Activated naive CD4-positive, alpha-beta T cell treated with anti-CD3 and anti-CD28 coated beads, Interleukin-2, amount 50 U/mL, for 72 hours (primary cell): ENCODE data around the gene PRICKLE2. TPM values are rescaled to one million over a fixed set of nuclear protein-coding genes. Genes with fewer than 3 reads are reported as not detected.

Source experiments
- ATAC-seq, 2 donors: fragments of 150-1000 bp; cut with Tn5 transposase; 2 replicates each; pipeline ENCODE4 v1.10.0; 2021; ENCODE audit warnings: mild to moderate bottlenecking in 2 of 2, moderate library complexity in 2 of 2
- DNase-seq, 2 donors: peaks; one replicate each; pipeline ENCODE4 v3.0.0; 2021 to 2022; ENCODE audit warnings: low spot score in 2 of 2
- H3K27ac Mint-ChIP-seq, 2 donors: one replicate each; pipeline ENCODE4 v1.8.0; 2022; ENCODE audit warnings: mild to moderate bottlenecking in 2 of 2, mixed read lengths in 2 of 2
- H3K36me3 Mint-ChIP-seq, 2 donors: one replicate each; pipeline ENCODE4 v1.8.0; 2022; ENCODE audit warnings: mixed read lengths in 2 of 2
- H3K9me3 Mint-ChIP-seq, 2 donors: one replicate each; pipeline ENCODE4 v1.8.0; 2022; ENCODE audit warnings: mixed read lengths in 2 of 2
- total RNA-seq, 2 donors: library from RNA; stranded (reverse); gene quantifications; one replicate each; pipeline ENCODE4 v1.2.3, GENCODE V29; 2022

Gene PRICKLE2
- total RNA-seq, 2 donors from 2014 or later: not detected

GRCh38 chr3:64138656-64139375, 86.5 kb downstream of the PRICKLE2 start:
- no peak overlapping the region for H3K27ac Mint-ChIP-seq
- H3K36me3 Mint-ChIP-seq: no peaks in the 10 kb centered on the region
- no peak for ATAC-seq
- H3K9me3 Mint-ChIP-seq: no peaks in the 10 kb centered on the region
- DNase-seq: no peak

DNA sequence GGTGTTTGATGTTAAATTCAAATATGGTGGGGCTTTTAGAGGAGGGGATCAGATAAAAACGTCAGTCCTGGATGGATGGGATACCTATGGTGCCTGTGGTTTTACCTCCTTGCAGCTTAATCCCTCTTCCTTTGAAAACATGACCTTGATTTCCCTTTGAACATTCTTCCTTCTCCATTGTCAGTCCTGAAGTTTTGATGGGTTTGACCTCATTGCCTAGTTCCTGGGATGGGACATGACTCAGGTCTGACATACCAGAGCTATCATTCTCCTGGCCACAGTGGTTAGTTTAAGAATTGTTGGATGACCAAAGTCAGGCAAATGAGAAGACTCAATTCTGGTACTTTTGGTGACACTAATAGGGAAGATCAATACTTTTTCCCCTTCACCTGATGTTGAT, 87.2 kb downstream of the PRICKLE2 start:
- no peak for DNase-seq
- no peaks in the 10 kb centered on the region for H3K36me3 Mint-ChIP-seq
- H3K27ac Mint-ChIP-seq: no peak overlapping the region
- no peak for ATAC-seq
- no peaks in the 10 kb centered on the region for H3K9me3 Mint-ChIP-seq

DNA sequence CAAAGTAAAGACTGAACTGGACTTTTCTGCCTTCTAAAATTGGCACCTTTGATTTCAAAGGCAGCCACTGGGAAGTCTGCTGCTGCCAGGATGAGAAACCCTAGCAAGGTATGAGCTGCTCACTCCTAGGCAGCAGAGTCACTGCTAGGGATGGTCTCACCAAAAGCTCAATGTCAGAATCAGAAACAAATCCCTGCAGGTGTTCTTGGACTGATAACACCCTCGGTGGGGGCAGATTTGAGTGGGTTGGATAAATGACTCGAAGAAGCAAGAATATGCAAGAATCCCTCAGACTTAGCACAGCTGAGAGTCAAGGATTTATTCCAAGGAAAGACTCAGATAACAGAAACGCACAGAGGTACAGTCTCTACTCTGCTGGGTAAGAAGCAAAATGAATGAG, 90.4 kb downstream of the PRICKLE2 start:
- Mint-ChIP-seq H3K36me3 (no peaks in the 10 kb centered on the region), H3K9me3 (no peaks in the 10 kb centered on the region), H3K27ac (no peak overlapping the region)
- ATAC-seq (no peak), DNase-seq (no peak)

GRCh38 chr3:64133987-64134386, 91.3 kb downstream of the PRICKLE2 start:
- no peak for DNase-seq
- Mint-ChIP-seq H3K27ac (no peak overlapping the region), H3K36me3 (no peaks in the 10 kb centered on the region), H3K9me3 (no peaks in the 10 kb centered on the region)
- no peak for ATAC-seq

GRCh38 chr3:64133272-64133671, 92.0 kb downstream of the PRICKLE2 start:
- DNase-seq: no peak
- Mint-ChIP-seq H3K9me3 (no peaks in the 10 kb centered on the region), H3K27ac (no peak overlapping the region), H3K36me3 (no peaks in the 10 kb centered on the region)
- ATAC-seq: no peak

DNA sequence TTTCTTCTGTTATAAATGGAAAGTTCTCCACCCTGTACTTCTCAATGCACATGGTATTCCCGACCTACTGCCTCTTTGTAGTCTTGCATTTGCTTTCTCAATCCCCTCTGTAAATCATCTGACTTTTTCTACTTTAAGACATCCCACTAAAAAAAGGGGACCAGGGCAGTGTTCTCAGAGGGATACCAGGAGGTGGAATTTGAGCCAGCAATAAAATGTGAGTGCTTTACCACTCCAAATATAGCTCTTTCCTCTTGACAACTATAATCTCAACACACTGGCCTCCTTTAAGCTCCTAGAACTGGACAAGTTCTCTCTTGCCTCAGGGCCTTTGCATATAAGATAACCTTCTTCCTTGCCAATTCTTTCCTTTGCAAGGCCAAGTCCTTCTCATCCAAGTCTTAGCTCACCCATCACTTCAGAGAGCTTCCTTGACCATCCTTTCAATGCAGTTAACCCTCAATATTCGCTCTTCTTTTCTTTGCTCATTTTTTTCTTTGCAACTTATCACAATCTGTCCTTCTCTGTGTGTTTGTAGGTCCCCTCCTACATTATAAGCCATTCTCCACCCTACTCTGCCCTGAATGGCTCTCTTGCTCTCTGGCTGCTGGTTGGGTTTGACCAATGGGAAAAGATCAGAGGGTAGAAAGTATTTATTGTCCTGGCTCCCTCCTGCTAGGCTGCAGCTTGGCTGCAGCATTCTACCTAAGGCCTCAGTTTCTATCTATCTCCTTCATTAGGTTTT, 93.4 kb downstream of the PRICKLE2 start:
- H3K9me3 Mint-ChIP-seq: no peaks in the 10 kb centered on the region
- H3K27ac Mint-ChIP-seq: no peak overlapping the region
- no peak for DNase-seq
- ATAC-seq: no peak
- H3K36me3 Mint-ChIP-seq: no peaks in the 10 kb centered on the region

DNA sequence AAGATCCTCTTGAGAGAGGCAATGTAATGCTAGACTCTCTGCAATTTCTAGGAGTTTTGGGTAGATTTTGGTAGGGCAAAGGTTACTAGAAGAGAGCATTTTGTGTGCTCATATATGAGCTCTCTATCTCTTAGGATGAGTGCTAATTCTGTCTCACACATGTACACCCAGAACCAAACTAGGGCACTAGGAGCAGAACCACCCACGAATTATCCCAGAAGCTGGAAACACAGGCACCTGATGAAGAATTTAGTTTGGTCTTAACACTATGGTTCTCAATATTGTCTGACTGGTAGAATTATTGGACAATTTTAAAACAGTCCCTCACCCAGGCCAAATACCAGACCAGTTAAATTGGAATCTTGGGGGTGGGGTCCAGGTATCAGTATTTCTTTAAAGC, 94.8 kb downstream of the PRICKLE2 start:
- Mint-ChIP-seq H3K9me3 (no peaks in the 10 kb centered on the region), H3K36me3 (no peaks in the 10 kb centered on the region), H3K27ac (no peak overlapping the region)
- DNase-seq: no peak
- no peak for ATAC-seq

DNA sequence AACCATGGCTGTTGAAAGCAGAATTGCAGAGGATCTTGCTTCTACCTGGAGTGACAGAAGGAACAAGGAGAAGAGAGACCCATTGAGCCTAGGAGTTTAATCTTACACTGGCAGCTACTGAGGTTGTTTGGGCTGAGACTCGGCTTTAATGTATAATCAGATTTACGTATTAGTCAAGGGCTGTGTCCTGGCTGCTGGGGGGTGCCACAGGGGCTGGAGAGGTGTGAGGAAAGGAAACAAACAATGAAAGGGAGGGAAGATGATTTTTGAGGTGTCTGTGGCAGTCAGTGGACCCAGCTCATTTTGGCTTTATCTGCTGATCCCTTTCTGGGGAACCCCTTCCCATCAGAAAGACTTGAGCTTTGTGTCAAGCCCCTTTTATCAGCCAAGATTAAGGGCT, 95.7 kb downstream of the PRICKLE2 start:
- peak overlapping the region in 1 of 2 donors; percentile 69 for H3K27ac Mint-ChIP-seq

DNA sequence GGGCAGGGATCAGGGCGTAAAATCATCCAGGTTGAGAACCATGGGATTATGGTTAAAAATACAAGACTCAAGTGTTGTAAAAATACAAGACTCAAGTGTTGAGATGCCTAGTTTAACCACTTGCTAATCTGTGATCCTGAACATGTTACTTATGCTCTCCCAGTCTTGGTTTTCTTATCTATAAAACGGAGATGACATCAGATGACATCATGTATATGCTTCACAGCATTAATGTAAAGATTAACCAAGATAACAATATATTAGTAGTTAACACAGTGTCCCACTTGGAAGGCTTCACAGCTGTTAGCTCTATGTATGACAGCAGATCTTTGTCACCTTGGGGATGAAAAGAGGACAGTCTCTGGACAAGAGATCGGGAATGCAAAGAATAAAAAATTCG, 96.2 kb downstream of the PRICKLE2 start:
- no peak for ATAC-seq
- no peak overlapping the region for H3K27ac Mint-ChIP-seq
- no peaks in the 10 kb centered on the region for H3K9me3 Mint-ChIP-seq
- no peaks in the 10 kb centered on the region for H3K36me3 Mint-ChIP-seq
- DNase-seq: no peak

More for the DNA sequence above, 95.7 kb downstream of the PRICKLE2 start:
- Mint-ChIP-seq H3K36me3 (no peaks in the 10 kb centered on the region), H3K9me3 (no peaks in the 10 kb centered on the region)
- DNase-seq: no peak
- no peak for ATAC-seq

GRCh38 chr3:64125561-64125960, 99.7 kb downstream of the PRICKLE2 start:
- Mint-ChIP-seq H3K27ac (no peak overlapping the region), H3K9me3 (no peaks in the 10 kb centered on the region), H3K36me3 (no peaks in the 10 kb centered on the region)
- DNase-seq (no peak), ATAC-seq (no peak)

- DNase-seq (no peak), ATAC-seq (no peak)
- H3K36me3 Mint-ChIP-seq: no peaks in the 10 kb centered on the region
- H3K9me3 Mint-ChIP-seq: peaks cover 3% of the 10 kb centered on the region in 2 donors
- H3K27ac Mint-ChIP-seq: no peak overlapping the region
These were observed 101.3 kb downstream of the PRICKLE2 start for GRCh38 chr3:64123931-64124330.

- Mint-ChIP-seq H3K27ac (no peak overlapping the region), H3K36me3 (no peaks in the 10 kb centered on the region), H3K9me3 (peaks cover 5% of the 10 kb centered on the region in 2 donors)
- ATAC-seq (no peak), DNase-seq (no peak)
These were observed 102.8 kb downstream of the PRICKLE2 start for GRCh38 chr3:64122476-64122875.

DNA sequence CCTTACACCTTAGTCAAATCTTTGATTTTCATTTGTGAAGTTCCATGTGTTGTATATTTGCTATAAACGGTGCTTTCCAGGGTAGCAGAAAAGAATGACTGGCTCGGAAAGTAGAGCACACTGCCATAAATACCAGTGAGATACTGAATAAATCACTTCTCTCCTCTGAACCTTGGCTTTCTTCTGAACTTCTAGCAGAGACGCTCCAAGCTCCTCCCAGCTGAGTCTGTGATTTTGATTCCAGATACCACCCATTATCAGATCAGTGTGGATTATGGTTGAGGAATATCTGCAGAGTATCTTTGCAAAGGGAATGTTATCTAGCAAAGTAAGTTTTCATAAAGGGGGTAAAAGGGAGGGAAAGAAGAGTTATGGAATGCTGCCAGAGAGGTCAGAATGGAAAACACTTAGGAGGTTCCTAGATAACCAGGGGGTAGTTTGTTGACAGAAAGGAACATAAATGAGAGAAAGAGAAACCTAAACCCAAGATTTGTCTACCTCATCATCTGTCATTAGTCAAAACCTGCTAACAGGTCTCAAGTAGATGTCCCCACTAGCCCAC, 103.4 kb downstream of the PRICKLE2 start:
- no peak for ATAC-seq
- Mint-ChIP-seq H3K9me3 (peaks cover 5% of the 10 kb centered on the region in 2 donors), H3K27ac (no peak overlapping the region), H3K36me3 (no peaks in the 10 kb centered on the region)
- DNase-seq: no peak

DNA sequence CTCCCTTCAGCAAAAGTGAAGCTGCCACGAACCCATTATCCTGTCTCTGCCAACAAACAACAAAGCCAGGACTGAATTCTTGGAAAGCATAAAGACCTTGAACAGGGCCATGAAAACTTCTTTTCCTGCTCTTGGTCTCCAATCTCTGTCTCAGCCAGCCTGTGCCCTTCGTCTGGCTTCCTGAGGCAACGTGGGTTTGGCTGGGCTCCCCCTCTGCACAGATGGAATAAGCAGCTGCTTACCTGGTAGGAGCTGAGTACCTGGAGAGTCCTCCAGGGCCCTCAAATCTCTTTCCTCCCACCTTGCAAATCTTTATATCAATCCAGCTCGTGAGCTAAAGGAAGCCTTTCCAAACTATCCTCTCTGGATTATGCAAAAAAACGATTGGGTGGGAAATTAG, 104.4 kb downstream of the PRICKLE2 start:
- Mint-ChIP-seq H3K27ac (no peak overlapping the region), H3K36me3 (no peaks in the 10 kb centered on the region), H3K9me3 (peaks cover 5% of the 10 kb centered on the region in 2 donors)
- DNase-seq: no peak
- ATAC-seq: no peak

GRCh38 chr3:64117483-64117882, 107.8 kb downstream of the PRICKLE2 start:
- no peak overlapping the region for H3K27ac Mint-ChIP-seq
- peaks cover 0 to 10% of the 10 kb centered on the region in 2 donors for H3K36me3 Mint-ChIP-seq
- H3K9me3 Mint-ChIP-seq: peaks cover 13 to 22% of the 10 kb centered on the region in 2 donors
- ATAC-seq (no peak), DNase-seq (no peak)

- DNase-seq (no peak), ATAC-seq (no peak)
- Mint-ChIP-seq H3K9me3 (peaks cover 17 to 26% of the 10 kb centered on the region in 2 donors), H3K27ac (no peak overlapping the region), H3K36me3 (peaks cover 0 to 15% of the 10 kb centered on the region in 2 donors)
These were observed 110.6 kb downstream of the PRICKLE2 start for GRCh38 chr3:64114651-64115050.

DNA sequence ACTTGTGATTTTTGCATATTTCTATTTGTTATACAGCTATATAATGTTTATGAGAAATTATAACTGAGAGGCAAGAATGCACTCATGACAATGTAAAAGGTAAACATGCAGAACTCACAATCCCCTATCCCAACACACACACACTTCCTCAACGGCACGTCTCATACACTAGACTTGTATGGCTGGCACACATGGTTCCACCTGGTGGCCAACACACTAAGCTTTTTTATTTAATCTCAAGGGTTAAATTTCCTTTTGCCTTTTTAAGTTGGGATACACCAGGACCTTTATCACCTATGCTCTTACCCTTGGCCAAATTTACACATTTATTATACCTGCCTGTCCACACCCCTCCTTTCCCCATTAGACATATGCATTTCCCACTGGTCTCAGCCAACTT, 113.4 kb downstream of the PRICKLE2 start:
- Mint-ChIP-seq H3K9me3 (peaks cover 12 to 21% of the 10 kb centered on the region in 2 donors), H3K27ac (no peak overlapping the region), H3K36me3 (peaks cover 0 to 15% of the 10 kb centered on the region in 2 donors)
- ATAC-seq (no peak), DNase-seq (no peak)
